RWPE2 (cell line): ENCODE results near the gene LBH.

ENCODE experiments used
- ATAC-seq: fragments of 200-7000 bp; cut with Tn5 transposase; 3 replicates; pipeline ENCODE4 v1.9.1; 2021; ENCODE audit warnings: low read depth
- DNase-seq: peaks from one replicate; pipeline ENCODE4 v3.0.0-alpha.2; 2020; ENCODE audit warnings: low spot score
- H3K27ac ChIP-seq: fragments of 450-650 bp; 2 replicates; pipeline ENCODE4 v1.5.1; 2017; ENCODE audit warnings: mild to moderate bottlenecking; ENCODE audit not compliant: poor library complexity, severe bottlenecking
- H3K27me3 ChIP-seq: fragments of 250-450 bp; sonication (Bioruptor Pico); 2 replicates; pipeline ENCODE4 v1.5.1; 2021; ENCODE audit warnings: mild to moderate bottlenecking, moderate library complexity; ENCODE audit not compliant: insufficient read depth, poor library complexity, severe bottlenecking
- H3K36me3 ChIP-seq: fragments of 250-450 bp; sonication (Bioruptor Pico); 2 replicates; pipeline ENCODE4 v1.5.1; 2020; ENCODE audit warnings: low read depth, mild to moderate bottlenecking, moderate library complexity
- H3K4me1 ChIP-seq: fragments of 250-450 bp; sonication (Bioruptor Pico); 2 replicates; pipeline ENCODE4 v1.5.1; 2021; ENCODE audit warnings: mild to moderate bottlenecking, moderate library complexity; ENCODE audit not compliant: insufficient read depth, poor library complexity, severe bottlenecking
- H3K4me3 ChIP-seq: fragments of 250-450 bp; sonication (Bioruptor Pico); 2 replicates; pipeline ENCODE4 v1.5.1; 2021; ENCODE audit warnings: mild to moderate bottlenecking, moderate library complexity; ENCODE audit not compliant: severe bottlenecking
- H3K9me3 ChIP-seq: fragments of 250-450 bp; sonication (Bioruptor Pico); 2 replicates; pipeline ENCODE4 v1.5.1; 2021; ENCODE audit warnings: mild to moderate bottlenecking, moderate library complexity; ENCODE audit not compliant: severe bottlenecking
- TF ChIP-seq, protein P1 (sequence below): fragments of 450-650 bp; IDR thresholded peaks from one replicate; pipeline ENCODE4 v1.5.1; 2017; ENCODE audit warnings: mild to moderate bottlenecking, moderate library complexity; ENCODE audit not compliant: poor library complexity, severe bottlenecking

The LBH gene

DNA sequence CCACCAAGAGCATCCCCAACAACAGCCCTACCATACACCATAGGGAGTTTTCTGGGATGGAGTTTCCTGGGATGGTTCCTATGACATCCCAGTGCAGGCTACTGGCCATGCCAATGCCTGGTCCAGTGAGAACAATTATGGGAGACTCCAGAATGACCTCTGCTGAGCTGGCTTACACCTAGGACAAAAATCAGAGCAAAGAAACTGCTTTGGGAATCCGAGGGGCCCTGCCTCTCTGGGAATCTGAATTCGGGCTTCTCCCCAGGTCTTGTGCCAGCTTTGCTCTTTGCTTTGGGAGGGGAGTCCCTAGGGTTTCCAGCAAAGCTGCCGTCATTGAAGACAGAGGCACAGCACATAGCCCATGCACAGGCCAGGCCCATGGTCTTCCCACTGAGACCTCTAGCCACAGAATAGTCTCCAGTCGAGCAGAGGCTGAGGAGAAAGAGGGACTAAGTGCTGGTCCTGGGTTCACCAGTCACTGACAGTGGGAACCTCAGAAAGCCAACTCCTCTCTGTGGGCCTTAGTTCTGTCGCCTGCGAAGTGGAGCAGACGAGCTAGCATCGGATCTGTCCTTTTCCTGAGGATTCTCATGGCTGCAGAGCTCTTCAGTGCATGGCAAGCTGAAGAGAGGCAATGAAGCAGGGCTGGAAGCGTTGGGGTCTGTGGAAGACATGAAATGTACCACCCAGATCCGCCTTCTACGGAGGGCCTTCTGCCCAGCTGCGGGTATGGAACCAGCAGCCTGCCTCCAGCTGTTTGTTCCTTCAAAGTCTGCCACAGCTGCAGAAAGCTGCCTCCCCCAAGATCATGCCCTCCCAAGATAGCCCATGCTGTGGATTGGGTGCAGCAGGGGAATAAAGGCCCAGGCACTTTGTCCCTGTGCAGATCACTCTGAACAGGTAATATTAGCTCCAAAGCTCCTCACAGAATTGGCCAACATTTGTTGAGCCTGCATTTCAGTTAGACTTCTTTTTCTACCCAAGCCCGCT lies 11.2 kb upstream of the LBH start:
- Histone ChIP-seq H3K4me3 (no peak overlapping the region), H3K27ac (no peak overlapping the region), H3K36me3 (no peaks in the 10 kb centered on the region), H3K27me3 (no peaks in the 10 kb centered on the region), H3K4me1 (peaks cover 12% of the 10 kb centered on the region), H3K9me3 (no peaks in the 10 kb centered on the region)
- DNase-seq (no peak), ATAC-seq (no peak)
- TF ChIP-seq, protein P1, sequence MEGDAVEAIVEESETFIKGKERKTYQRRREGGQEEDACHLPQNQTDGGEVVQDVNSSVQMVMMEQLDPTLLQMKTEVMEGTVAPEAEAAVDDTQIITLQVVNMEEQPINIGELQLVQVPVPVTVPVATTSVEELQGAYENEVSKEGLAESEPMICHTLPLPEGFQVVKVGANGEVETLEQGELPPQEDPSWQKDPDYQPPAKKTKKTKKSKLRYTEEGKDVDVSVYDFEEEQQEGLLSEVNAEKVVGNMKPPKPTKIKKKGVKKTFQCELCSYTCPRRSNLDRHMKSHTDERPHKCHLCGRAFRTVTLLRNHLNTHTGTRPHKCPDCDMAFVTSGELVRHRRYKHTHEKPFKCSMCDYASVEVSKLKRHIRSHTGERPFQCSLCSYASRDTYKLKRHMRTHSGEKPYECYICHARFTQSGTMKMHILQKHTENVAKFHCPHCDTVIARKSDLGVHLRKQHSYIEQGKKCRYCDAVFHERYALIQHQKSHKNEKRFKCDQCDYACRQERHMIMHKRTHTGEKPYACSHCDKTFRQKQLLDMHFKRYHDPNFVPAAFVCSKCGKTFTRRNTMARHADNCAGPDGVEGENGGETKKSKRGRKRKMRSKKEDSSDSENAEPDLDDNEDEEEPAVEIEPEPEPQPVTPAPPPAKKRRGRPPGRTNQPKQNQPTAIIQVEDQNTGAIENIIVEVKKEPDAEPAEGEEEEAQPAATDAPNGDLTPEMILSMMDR: no peak

DNA sequence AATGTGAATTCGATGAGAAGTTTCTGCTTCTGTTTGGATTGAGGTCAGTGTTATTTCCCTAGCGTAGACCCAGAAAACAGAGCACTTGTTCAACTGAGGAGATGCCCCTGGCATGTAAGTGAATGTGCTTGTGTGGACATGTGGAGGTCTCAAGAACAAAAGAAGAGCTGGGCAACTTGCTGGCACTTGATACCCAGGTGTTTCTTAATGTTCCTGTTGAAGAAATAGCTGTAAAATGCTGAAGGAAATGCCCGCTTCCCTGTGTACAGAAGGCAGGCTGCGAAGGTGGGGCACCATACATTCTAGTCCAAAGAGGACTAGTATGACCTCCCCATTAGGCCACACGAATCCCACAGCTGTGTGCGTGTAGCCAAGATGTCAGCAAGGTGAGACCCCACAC lies 9.8 kb upstream of the LBH start:
- TF ChIP-seq, protein P1: no peak
- H3K9me3 ChIP-seq: no peaks in the 10 kb centered on the region
- H3K27ac ChIP-seq: no peak overlapping the region
- H3K4me3 ChIP-seq: no peak overlapping the region
- H3K4me1 ChIP-seq: peaks cover 12% of the 10 kb centered on the region
- no peaks in the 10 kb centered on the region for H3K27me3 ChIP-seq
- no peaks in the 10 kb centered on the region for H3K36me3 ChIP-seq
- ATAC-seq (no peak), DNase-seq (no peak)

DNA sequence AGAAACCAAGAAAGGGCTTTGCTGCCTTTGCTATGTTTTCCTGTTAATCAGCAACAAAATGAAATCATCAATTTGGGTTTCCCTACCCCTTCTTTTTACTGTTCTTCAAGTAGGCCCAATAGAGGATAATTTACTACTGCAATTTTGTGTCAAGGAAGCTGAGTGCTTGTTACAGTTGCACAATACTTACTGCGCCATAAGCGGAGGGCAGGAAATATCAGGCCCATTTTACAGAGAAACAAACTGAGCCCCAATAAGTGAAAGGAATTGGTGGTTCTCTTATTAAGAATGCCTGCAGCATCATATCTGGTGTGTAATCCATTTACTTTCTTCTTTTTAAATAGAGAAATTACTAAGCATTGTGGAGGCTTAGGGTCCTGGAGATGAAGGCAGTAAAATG lies 9.3 kb upstream of the LBH start:
- H3K4me1 ChIP-seq: peaks cover 12% of the 10 kb centered on the region
- H3K27ac ChIP-seq: no peak overlapping the region
- ATAC-seq (no peak), DNase-seq (no peak)
- no peaks in the 10 kb centered on the region for H3K9me3 ChIP-seq
- TF ChIP-seq, protein P1: no peak
- H3K36me3 ChIP-seq: no peaks in the 10 kb centered on the region
- no peak overlapping the region for H3K4me3 ChIP-seq
- no peaks in the 10 kb centered on the region for H3K27me3 ChIP-seq

DNA sequence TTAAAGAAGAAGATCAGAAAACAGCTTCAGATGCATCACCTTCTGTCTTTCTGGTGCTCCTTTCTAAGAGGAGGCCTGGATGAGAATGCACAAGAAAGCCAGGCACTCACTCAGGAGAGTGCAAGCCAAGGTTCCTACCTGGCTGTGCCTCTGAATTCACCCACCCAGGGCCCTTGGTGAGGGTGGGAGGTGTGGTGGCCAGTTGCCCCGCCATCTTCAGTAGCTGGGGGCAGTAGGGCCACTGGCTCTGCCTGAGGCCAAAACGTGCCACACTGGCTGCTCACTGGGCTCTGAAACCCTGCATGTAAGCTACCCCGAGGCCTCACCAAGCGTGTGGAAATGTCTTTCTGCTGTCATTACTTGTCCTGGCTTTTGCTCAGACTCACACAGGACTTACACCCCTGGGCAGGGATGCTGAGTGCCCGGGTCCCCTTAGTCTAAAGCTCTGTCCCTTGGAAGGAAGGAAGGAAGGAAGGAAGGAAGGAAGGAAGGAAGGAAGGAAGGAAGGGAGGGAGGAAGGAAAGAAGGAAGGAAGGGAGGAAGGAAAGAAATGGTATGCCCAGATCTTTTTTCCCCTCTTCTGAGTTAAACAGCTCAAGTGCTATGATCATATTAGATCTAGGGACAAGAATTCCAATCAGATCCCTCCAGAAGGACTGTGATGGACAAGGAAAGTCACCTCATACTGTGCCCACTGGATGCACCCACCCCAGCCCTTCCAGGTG lies 8.5 kb upstream of the LBH start:
- peaks cover 12% of the 10 kb centered on the region for H3K4me1 ChIP-seq
- TF ChIP-seq, protein P1: no peak
- H3K4me3 ChIP-seq: no peak overlapping the region
- ATAC-seq (no peak), DNase-seq (no peak)
- H3K27ac ChIP-seq: no peak overlapping the region
- H3K36me3 ChIP-seq: no peaks in the 10 kb centered on the region
- no peaks in the 10 kb centered on the region for H3K9me3 ChIP-seq
- no peaks in the 10 kb centered on the region for H3K27me3 ChIP-seq
